ENCODE results near the gene SLC19A1.
A peak's percentile ranks its signal among the peaks of the same experiment; 100 is the strongest.

Gene SLC19A1

DNA sequence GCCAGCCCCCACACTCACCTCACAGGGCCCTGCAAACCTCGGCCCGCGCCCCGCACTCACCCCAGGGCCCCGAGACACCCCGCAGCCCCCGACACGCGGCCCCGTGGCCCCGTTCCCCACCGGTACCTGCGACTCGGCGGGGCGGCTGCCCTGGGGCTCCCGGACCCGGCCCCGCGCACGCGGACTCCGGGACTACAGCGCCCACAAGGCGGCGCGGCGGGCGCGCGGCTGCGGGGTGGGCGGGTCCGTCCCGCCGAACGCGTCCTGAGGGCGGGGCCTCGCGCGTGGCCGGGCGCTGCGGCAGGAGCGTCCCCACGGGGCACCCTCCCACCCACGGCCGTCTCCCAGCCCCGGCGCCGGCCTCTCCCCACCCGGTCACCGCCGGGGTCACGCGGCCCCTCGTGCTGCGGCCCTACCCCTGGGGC is at the start of gene SLC19A1:
SLC19A1 (minus strand) TSS at position 199 of the 425 bp plus-strand sequence. CDS start 4,481 bp downstream, outside the sequence.
- Histone ChIP-seq H3K9me3 (ENCODE audit: control insufficient read depth, low read length) (no peaks in the 10 kb centered on the region), H3K4me1 (ENCODE audit: control insufficient read depth, insufficient read depth, low read length) (peaks cover 5% of the 10 kb centered on the region), H3K36me3 (ENCODE audit: control insufficient read depth, insufficient read depth, low read length) (no peaks in the 10 kb centered on the region), H3K27me3 (ENCODE audit: control insufficient read depth, insufficient read depth, low read length) (no peaks in the 10 kb centered on the region), H3K4me3 (ENCODE audit: low read length) (no peak within 1 kb of the TSS), H3K9ac (ENCODE audit: low read length) (peak within 1 kb of the TSS; percentile 66)

DNA sequence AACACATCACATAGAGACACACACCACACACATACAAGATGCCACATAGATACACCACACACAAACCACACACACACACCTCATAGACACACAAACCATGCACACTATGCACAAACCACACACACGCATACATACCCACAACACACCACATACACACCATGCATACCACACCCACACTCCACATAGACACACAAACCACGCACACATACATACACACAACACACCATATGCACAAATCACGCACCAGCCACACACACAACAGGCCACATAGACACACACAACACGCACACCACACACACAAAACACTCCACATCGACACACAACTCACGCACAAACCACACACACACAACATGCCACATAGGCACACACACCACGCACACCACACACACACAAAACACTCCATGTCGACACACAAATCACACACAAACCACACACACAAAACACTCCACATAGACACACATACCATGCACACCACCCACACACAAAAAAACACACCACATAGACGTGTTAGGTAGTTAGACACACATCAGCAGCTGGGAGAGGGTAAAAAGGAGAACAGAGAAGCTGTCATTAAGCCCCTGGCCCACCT is 49.5 kb upstream of the SLC19A1 start:
- peaks cover 26% of the 10 kb centered on the region for H3K27me3 ChIP-seq (ENCODE audit: control insufficient read depth, insufficient read depth, low read length)
- H3K4me1 ChIP-seq (ENCODE audit: control insufficient read depth, insufficient read depth, low read length) = no peaks in the 10 kb centered on the region
- H3K9me3 ChIP-seq (ENCODE audit: control insufficient read depth, low read length) = no peaks in the 10 kb centered on the region
- H3K4me3 ChIP-seq (ENCODE audit: low read length) = no peak overlapping the region
- no peak overlapping the region for H3K9ac ChIP-seq (ENCODE audit: low read length)
- no peaks in the 10 kb centered on the region for H3K36me3 ChIP-seq (ENCODE audit: control insufficient read depth, insufficient read depth, low read length)

DNA sequence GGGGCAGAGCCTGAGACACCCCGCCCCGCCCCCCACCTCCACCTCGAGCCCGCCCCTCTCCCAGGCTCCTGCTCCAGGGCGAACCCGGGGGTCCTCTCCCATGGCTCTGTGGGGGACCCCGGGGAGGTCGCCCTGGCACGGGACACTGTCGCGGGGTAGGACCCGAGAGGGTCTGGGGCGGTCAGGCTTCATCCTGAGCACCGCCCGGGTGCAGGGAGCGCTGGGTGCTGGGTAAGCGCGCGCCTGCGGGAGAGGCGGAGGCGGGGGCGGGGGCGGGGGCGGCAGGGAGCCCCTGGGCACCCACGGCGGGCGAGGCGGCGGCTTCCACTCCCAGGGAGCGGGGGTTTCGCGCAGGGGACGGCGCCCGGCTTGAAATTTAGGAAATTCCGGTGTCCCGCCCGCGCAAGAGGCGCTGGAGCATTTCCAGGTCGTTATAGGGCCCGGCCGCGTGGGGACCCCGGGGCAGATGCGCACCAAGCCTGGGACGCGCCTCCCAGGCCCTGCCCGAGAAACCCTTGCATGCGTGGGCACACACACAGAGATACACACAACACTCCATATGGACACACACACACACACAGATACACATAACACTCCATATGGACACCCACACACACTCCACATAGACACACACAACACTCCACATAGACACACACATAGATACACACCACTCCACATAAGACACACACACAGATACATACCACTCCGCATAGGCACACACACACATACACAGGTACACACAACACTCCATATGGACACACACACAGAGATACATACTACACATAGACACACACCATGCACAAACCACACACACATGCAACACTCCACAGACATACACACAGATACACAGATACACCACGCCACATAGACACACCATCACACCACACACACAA is 48.7 kb upstream of the SLC19A1 start:
- Histone ChIP-seq H3K9ac (ENCODE audit: low read length) (no peak overlapping the region), H3K9me3 (ENCODE audit: control insufficient read depth, low read length) (no peaks in the 10 kb centered on the region), H3K4me3 (ENCODE audit: low read length) (no peak overlapping the region), H3K27me3 (ENCODE audit: control insufficient read depth, insufficient read depth, low read length) (peaks cover 26% of the 10 kb centered on the region), H3K4me1 (ENCODE audit: control insufficient read depth, insufficient read depth, low read length) (no peaks in the 10 kb centered on the region), H3K36me3 (ENCODE audit: control insufficient read depth, insufficient read depth, low read length) (no peaks in the 10 kb centered on the region)

DNA sequence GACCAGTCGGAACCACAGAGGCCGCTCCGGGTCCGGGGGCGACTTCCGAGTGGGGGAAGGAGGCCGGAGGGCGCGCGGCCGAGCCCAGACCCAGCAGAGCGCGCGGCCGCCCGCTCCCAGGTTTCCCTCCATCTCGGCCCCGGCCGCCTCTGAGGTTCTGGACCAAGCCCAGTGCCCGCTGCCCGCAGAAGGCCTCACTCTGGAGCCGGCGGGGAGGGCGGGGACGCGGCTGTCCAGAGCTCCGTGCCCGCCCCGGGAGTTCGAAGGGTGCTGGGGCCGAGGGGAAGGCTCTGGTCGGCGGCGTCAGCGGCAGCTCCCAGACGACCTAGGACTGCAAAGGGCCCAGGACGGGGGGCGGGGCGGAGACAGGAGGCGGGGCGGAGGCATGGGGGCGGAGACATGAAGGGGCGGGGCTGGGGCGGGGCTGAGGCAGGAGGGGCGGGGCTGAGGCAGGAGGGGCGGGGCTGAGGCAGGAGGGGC is 48.0 kb upstream of the SLC19A1 start:
- Histone ChIP-seq H3K36me3 (ENCODE audit: control insufficient read depth, insufficient read depth, low read length) (no peaks in the 10 kb centered on the region), H3K9ac (ENCODE audit: low read length) (no peak overlapping the region), H3K27me3 (ENCODE audit: control insufficient read depth, insufficient read depth, low read length) (peaks cover 26% of the 10 kb centered on the region), H3K4me1 (ENCODE audit: control insufficient read depth, insufficient read depth, low read length) (no peaks in the 10 kb centered on the region), H3K4me3 (ENCODE audit: low read length) (no peak overlapping the region), H3K9me3 (ENCODE audit: control insufficient read depth, low read length) (no peaks in the 10 kb centered on the region)

DNA sequence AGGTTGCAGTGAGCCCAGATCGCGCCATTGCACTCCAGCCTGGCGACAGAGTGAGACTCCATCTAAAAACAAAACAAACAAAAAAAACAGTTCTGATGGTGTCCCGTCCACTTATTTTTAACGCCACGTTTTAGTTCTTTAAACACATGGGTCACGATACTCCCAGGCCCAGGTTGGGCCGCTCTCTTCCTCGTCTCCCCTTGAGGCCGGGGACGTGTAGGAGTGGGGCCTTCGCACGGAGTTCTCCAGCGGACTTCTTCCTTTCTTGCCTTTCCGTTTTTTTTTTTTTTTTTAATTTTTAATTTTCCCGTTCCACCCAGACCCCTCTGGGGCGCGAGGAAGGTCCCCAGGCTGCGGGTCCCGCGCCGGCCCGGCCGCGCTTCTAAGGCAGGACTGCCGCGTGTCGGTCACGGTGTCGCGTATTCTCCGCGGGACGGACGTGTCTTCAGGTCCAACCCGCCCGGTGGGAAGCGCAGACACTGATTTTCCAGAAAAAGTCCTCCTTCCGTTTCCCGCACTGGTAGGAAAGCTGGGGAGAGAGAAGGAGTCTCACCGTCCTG is 47.5 kb upstream of the SLC19A1 start:
- Histone ChIP-seq H3K4me3 (ENCODE audit: low read length) (no peak overlapping the region), H3K36me3 (ENCODE audit: control insufficient read depth, insufficient read depth, low read length) (no peaks in the 10 kb centered on the region), H3K9ac (ENCODE audit: low read length) (no peak overlapping the region)

DNA sequence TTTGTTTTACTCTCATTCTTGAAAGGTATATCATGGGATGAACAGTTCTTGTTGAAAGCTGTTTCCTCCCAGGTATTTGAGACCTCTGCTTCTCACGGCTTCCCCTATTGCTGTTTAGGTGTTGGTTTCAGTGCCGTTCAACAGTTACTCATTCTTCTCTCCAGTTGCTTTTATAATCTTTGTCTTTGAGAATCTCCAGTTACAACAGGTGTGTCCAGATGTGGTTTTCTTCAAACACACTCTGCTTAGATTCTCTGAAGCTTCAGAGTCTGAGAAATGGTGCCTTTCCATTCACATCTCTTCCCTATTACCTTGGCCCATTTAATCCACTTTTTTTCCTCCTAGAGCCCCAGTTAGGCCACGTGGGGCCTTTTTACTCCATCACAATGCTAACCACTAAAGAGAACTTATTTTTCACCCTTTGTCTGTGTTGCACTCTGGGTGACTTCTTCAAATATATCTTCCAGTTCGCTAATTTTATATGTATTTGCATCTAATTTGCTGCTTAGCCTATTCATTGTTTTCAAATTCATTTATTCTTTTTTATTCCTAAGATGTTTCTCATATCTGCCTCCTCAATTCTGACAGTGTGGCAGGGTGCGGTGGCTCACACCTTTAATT is 46.7 kb upstream of the SLC19A1 start:
- H3K4me1 ChIP-seq (ENCODE audit: control insufficient read depth, insufficient read depth, low read length) = no peaks in the 10 kb centered on the region
- H3K9me3 ChIP-seq (ENCODE audit: control insufficient read depth, low read length) = no peaks in the 10 kb centered on the region
- H3K36me3 ChIP-seq (ENCODE audit: control insufficient read depth, insufficient read depth, low read length) = no peaks in the 10 kb centered on the region
- no peak overlapping the region for H3K9ac ChIP-seq (ENCODE audit: low read length)
- H3K27me3 ChIP-seq (ENCODE audit: control insufficient read depth, insufficient read depth, low read length) = peaks cover 26% of the 10 kb centered on the region
- H3K4me3 ChIP-seq (ENCODE audit: low read length) = no peak overlapping the region

More for the DNA sequence above, 47.5 kb upstream of the SLC19A1 start:
- Histone ChIP-seq H3K9me3 (ENCODE audit: control insufficient read depth, low read length) (no peaks in the 10 kb centered on the region), H3K4me1 (ENCODE audit: control insufficient read depth, insufficient read depth, low read length) (no peaks in the 10 kb centered on the region), H3K27me3 (ENCODE audit: control insufficient read depth, insufficient read depth, low read length) (peaks cover 26% of the 10 kb centered on the region)

DNA sequence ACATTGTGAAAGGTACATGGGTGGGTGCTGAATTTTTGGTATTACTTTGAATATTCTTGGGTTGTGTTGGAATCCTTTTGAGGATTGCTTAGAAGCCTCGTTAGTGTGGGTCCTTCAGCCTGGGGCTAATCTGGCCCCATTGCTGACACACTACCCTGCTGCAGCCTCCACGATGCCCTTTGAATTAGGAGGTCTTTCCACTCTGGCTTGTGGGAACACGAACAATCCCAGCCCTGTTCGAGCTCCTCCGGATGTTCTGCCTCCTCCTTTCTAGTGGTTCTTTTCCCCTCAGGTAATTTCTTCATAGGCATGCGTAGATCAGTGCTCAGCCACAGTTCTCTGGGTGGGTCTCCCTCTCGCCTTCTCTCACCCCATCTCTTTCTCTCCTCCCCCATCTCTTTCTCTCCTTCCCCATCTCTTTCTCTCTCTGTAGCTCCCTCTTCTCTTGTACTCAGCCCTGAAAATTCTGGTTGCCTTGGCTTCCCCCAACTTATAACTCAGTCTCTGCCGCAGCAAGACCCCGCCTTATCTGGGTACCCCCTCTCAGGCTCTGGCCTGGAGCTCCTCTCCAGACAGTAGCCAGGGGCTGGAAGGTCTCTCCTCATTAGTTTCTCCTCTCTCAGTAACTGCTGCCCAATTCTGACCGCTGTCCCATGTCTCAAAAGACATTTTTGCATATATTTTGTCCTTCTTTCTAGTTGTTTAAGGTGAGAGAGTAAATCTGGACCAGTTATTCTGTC is 46.0 kb upstream of the SLC19A1 start:
- Histone ChIP-seq H3K4me3 (ENCODE audit: low read length) (no peak overlapping the region), H3K36me3 (ENCODE audit: control insufficient read depth, insufficient read depth, low read length) (no peaks in the 10 kb centered on the region), H3K9me3 (ENCODE audit: control insufficient read depth, low read length) (no peaks in the 10 kb centered on the region), H3K9ac (ENCODE audit: low read length) (no peak overlapping the region), H3K27me3 (ENCODE audit: control insufficient read depth, insufficient read depth, low read length) (peaks cover 26% of the 10 kb centered on the region), H3K4me1 (ENCODE audit: control insufficient read depth, insufficient read depth, low read length) (no peaks in the 10 kb centered on the region)

DNA sequence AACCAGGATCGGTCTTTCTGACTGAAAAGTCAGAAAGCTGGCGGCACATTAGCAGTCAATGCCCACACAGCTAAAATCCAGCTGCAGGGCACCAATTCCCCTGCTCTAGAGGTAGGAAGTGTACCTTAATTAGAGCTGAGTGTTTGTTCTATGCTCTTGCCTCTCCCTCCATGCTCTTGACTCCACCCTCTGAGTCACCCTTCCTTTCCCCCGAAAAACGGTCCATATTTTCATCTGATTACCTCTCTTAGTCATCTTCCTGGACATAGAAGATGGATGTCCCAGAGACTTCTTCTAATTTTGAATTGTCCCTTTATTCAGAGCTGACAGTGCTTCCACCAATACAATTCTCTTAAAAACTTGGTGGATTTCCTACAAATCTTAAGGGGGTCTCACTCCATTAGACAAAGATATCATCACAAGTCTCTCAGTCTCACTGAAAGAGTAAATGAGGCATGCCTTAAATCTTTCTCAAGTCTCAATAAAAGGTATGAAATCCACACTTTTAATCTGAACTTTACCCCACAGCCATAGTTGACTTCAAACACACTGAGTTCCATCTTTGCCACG is 44.1 kb upstream of the SLC19A1 start:
- no peaks in the 10 kb centered on the region for H3K36me3 ChIP-seq (ENCODE audit: control insufficient read depth, insufficient read depth, low read length)
- no peak overlapping the region for H3K4me3 ChIP-seq (ENCODE audit: low read length)
- H3K4me1 ChIP-seq (ENCODE audit: control insufficient read depth, insufficient read depth, low read length) = no peaks in the 10 kb centered on the region
- H3K27me3 ChIP-seq (ENCODE audit: control insufficient read depth, insufficient read depth, low read length) = peaks cover 20% of the 10 kb centered on the region
- no peak overlapping the region for H3K9ac ChIP-seq (ENCODE audit: low read length)
- no peaks in the 10 kb centered on the region for H3K9me3 ChIP-seq (ENCODE audit: control insufficient read depth, low read length)

DNA sequence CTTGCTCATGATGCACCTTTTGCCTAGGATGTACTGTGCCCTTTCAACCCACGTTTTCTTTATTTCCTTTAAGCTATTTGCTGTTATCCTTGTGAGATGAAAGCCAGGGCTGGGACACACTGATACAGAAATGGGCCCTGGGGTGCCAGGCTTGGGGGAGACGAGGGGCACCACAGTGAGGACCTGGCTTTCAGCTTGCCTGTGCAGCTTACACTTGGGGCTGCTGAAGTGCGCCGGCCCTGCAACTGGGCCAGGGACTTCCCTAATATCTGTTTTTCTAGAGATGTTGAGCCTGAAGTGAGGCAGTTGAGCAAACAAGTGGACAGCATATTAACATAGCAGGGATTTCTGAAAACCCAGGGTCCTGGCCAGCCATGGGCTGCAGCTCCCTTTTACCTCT is 42.5 kb upstream of the SLC19A1 start:
- H3K9me3 ChIP-seq (ENCODE audit: control insufficient read depth, low read length) = no peaks in the 10 kb centered on the region
- H3K9ac ChIP-seq (ENCODE audit: low read length) = no peak overlapping the region
- H3K27me3 ChIP-seq (ENCODE audit: control insufficient read depth, insufficient read depth, low read length) = peaks cover 12% of the 10 kb centered on the region
- H3K4me1 ChIP-seq (ENCODE audit: control insufficient read depth, insufficient read depth, low read length) = no peaks in the 10 kb centered on the region
- H3K4me3 ChIP-seq (ENCODE audit: low read length) = no peak overlapping the region
- no peaks in the 10 kb centered on the region for H3K36me3 ChIP-seq (ENCODE audit: control insufficient read depth, insufficient read depth, low read length)

DNA sequence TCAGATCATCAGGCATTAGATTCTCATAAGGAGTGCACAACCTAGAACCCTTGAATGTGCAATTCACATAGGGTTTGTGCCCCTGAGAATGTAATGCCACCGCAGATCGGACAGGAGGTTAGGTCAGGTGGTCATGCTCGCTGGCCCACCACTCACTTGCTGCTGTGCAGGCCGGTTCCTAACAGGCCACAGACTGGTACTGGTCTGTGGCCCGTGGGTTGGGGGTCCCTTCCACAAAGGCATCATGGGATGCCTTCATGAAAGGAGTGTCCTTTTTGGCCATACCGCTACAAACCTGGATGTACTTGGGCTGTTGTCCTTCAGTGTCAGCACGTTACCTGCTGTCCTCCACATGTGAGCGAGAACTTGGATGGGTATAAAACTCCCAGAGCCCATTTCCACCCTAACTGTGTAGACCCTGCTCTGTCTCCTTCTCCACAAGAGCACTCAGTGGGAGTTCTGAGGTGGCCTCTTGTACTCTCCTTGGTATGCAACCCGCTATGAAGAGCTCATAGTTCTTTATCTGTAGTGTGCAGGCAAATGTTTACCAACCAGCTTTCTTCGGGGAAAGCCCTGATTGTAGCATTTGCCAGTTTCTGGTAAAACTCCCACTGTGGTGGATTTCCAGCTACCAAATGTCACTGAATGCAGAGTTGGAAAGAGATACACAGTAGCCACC is 41.7 kb upstream of the SLC19A1 start:
- Histone ChIP-seq H3K36me3 (ENCODE audit: control insufficient read depth, insufficient read depth, low read length) (no peaks in the 10 kb centered on the region), H3K9me3 (ENCODE audit: control insufficient read depth, low read length) (no peaks in the 10 kb centered on the region), H3K27me3 (ENCODE audit: control insufficient read depth, insufficient read depth, low read length) (peaks cover 6% of the 10 kb centered on the region)

DNA sequence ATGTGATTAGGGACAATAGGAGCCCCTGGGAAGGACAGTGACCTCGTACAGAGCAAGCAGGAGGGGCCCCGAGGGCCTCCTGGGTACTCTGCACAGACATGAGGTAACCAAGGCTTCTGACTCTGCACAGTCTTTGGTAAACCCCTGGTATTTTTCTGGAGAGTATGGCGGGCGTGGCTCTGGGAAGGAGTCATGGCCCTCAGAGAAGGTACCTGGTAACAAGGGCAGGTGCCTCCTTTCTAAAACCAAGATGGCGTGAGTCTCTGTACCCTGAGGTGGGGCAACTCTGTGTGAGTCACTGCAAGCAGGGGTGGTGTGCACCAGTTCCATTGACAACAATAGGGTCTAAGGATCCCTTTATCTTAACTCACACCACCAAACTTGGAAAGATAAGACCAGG is 39.9 kb upstream of the SLC19A1 start:
- no peaks in the 10 kb centered on the region for H3K27me3 ChIP-seq (ENCODE audit: control insufficient read depth, insufficient read depth, low read length)
- no peaks in the 10 kb centered on the region for H3K9me3 ChIP-seq (ENCODE audit: control insufficient read depth, low read length)

More for the DNA sequence above, 41.7 kb upstream of the SLC19A1 start:
- Histone ChIP-seq H3K9ac (ENCODE audit: low read length) (no peak overlapping the region), H3K4me3 (ENCODE audit: low read length) (no peak overlapping the region), H3K4me1 (ENCODE audit: control insufficient read depth, insufficient read depth, low read length) (no peaks in the 10 kb centered on the region)

More for the DNA sequence above, 39.9 kb upstream of the SLC19A1 start:
- Histone ChIP-seq H3K4me1 (ENCODE audit: control insufficient read depth, insufficient read depth, low read length) (no peaks in the 10 kb centered on the region), H3K36me3 (ENCODE audit: control insufficient read depth, insufficient read depth, low read length) (no peaks in the 10 kb centered on the region), H3K4me3 (ENCODE audit: low read length) (no peak overlapping the region), H3K9ac (ENCODE audit: low read length) (no peak overlapping the region)

Measured in mucosa of stomach (tissue), 1 donor.